OCI-LY1 (cell line): ENCODE measurements around the gene SORCS3.

Experiments used
- H2AFZ ChIP-seq: fragments of 200-600 bp; sonication (generic), shearing (Covaris generic); 2 replicates; pipeline ENCODE4 v1.6.0; 2014; ENCODE audit warnings: antibody characterized with exemption, mild to moderate bottlenecking, low read length
- H3F3A ChIP-seq: fragments of 200-600 bp; sonication (generic), shearing (Covaris generic); 2 replicates; pipeline ENCODE4 v1.6.0; 2014; ENCODE audit warnings: mild to moderate bottlenecking, antibody characterized with exemption, low read length, moderate library complexity; ENCODE audit not compliant: insufficient read depth
- H3K27ac ChIP-seq: fragments of 200-600 bp; sonication (generic); 2 replicates; pipeline ENCODE4 v1.5.1; 2014; ENCODE audit warnings: low read length, mixed run types, mild to moderate bottlenecking, low read depth; ENCODE audit not compliant: poor library complexity, severe bottlenecking
- H3K27me3 ChIP-seq: fragments of 200-600 bp; sonication (generic); 2 replicates; pipeline ENCODE4 v1.6.0; 2014; ENCODE audit warnings: antibody characterized with exemption, mild to moderate bottlenecking, low read length, moderate library complexity; ENCODE audit not compliant: insufficient read depth
- H3K36me3 ChIP-seq: fragments of 200-600 bp; sonication (generic); 2 replicates; pipeline ENCODE4 v1.6.1; 2014; ENCODE audit warnings: mild to moderate bottlenecking, antibody characterized with exemption, low read length, moderate library complexity, mixed read lengths; ENCODE audit not compliant: insufficient read depth
- H3K4me1 ChIP-seq: fragments of 200-600 bp; sonication (generic); 2 replicates; pipeline ENCODE4 v1.5.1; 2014; ENCODE audit warnings: mild to moderate bottlenecking, low read length, moderate library complexity; ENCODE audit not compliant: insufficient read depth, severe bottlenecking
- H3K4me2 ChIP-seq: fragments of 200-600 bp; sonication (generic), shearing (Covaris generic); 2 replicates; pipeline ENCODE4 v1.6.1; 2014; ENCODE audit warnings: low read length
- H3K4me3 ChIP-seq: fragments of 200-600 bp; sonication (generic); 2 replicates; pipeline ENCODE4 v1.5.1; 2014; ENCODE audit warnings: low read length, low read depth, mild to moderate bottlenecking, mixed read lengths; ENCODE audit not compliant: poor library complexity, severe bottlenecking
- H3K79me2 ChIP-seq: fragments of 200-600 bp; shearing (Covaris generic); 2 replicates; pipeline ENCODE4 v1.6.1; 2016; ENCODE audit warnings: mixed run types, low read length, mixed read lengths; ENCODE audit not compliant: insufficient read depth
- H3K9ac ChIP-seq: fragments of 200-600 bp; sonication (generic), shearing (Covaris generic); 2 replicates; pipeline ENCODE4 v1.6.1; 2014; ENCODE audit warnings: mild to moderate bottlenecking, low read length, mixed read lengths
- H3K9me2 ChIP-seq: fragments of 200-600 bp; sonication (generic), shearing (Covaris generic); 2 replicates; pipeline ENCODE4 v1.6.1; 2014; ENCODE audit warnings: low read depth, mild to moderate bottlenecking, low read length, mixed read lengths
- H3K9me3 ChIP-seq: fragments of 200-600 bp; shearing (Covaris generic); 2 replicates; pipeline ENCODE4 v1.6.1; 2014; ENCODE audit warnings: low read length, mixed read lengths
- H4K20me1 ChIP-seq: fragments of 200-600 bp; sonication (generic), shearing (Covaris generic); 2 replicates; pipeline ENCODE4 v1.6.0; 2016; ENCODE audit warnings: mild to moderate bottlenecking, low read length; ENCODE audit not compliant: insufficient read depth
- EZH2 ChIP-seq: fragments of 200-600 bp; sonication (generic), shearing (Covaris generic); IDR thresholded peaks from 2 replicates; pipeline ENCODE4 v1.8.0; 2017; ENCODE audit warnings: borderline replicate concordance, mixed run types, mild to moderate bottlenecking, antibody characterized with exemption, low read length, moderate library complexity, mixed read lengths
- TF ChIP-seq, protein P1 (sequence below): fragments of 200-600 bp; sonication (generic), shearing (Covaris generic); IDR thresholded peaks from 2 replicates; pipeline ENCODE4 v1.5.1; 2017; ENCODE audit warnings: mild to moderate bottlenecking, antibody characterized with exemption, low read length, moderate library complexity, mixed read lengths

Gene SORCS3

GRCh38 chr10:104643303-104643663 is 2.2 kb downstream of the SORCS3 start:
- TF ChIP-seq, protein P1, sequence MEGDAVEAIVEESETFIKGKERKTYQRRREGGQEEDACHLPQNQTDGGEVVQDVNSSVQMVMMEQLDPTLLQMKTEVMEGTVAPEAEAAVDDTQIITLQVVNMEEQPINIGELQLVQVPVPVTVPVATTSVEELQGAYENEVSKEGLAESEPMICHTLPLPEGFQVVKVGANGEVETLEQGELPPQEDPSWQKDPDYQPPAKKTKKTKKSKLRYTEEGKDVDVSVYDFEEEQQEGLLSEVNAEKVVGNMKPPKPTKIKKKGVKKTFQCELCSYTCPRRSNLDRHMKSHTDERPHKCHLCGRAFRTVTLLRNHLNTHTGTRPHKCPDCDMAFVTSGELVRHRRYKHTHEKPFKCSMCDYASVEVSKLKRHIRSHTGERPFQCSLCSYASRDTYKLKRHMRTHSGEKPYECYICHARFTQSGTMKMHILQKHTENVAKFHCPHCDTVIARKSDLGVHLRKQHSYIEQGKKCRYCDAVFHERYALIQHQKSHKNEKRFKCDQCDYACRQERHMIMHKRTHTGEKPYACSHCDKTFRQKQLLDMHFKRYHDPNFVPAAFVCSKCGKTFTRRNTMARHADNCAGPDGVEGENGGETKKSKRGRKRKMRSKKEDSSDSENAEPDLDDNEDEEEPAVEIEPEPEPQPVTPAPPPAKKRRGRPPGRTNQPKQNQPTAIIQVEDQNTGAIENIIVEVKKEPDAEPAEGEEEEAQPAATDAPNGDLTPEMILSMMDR, result no peak
- no peak for TF ChIP-seq EZH2
- Histone ChIP-seq H4K20me1 (no peaks in the 10 kb centered on the region), H3K9me2 (no peaks in the 10 kb centered on the region), H3K9me3 (no peaks in the 10 kb centered on the region), H3K4me1 (no peaks in the 10 kb centered on the region), H3K4me2 (no peak overlapping the region), H3K27ac (no peak overlapping the region), H3F3A (no peaks in the 10 kb centered on the region), H3K79me2 (no peaks in the 10 kb centered on the region), H3K4me3 (no peak overlapping the region), H3K36me3 (no peaks in the 10 kb centered on the region), H3K27me3 (no peaks in the 10 kb centered on the region), H3K9ac (no peak overlapping the region), H2AFZ (no peak overlapping the region)

GRCh38 chr10:104646146-104646545 is 5.1 kb downstream of the SORCS3 start:
- Histone ChIP-seq H2AFZ (no peak overlapping the region), H3K4me2 (no peak overlapping the region), H3K4me3 (no peak overlapping the region), H3K9me3 (no peaks in the 10 kb centered on the region), H3K79me2 (no peaks in the 10 kb centered on the region), H3F3A (no peaks in the 10 kb centered on the region), H3K27me3 (no peaks in the 10 kb centered on the region), H3K27ac (no peak overlapping the region), H3K4me1 (no peaks in the 10 kb centered on the region), H3K9me2 (no peaks in the 10 kb centered on the region), H3K36me3 (no peaks in the 10 kb centered on the region), H4K20me1 (no peaks in the 10 kb centered on the region), H3K9ac (no peak overlapping the region)
- TF ChIP-seq EZH2, result no peak
- TF ChIP-seq, protein P1, result no peak

- Histone ChIP-seq H3K9ac (no peak overlapping the region), H3K4me3 (no peak overlapping the region), H4K20me1 (no peaks in the 10 kb centered on the region), H3K27ac (no peak overlapping the region), H2AFZ (no peak overlapping the region), H3K36me3 (no peaks in the 10 kb centered on the region), H3K4me1 (no peaks in the 10 kb centered on the region), H3K79me2 (no peaks in the 10 kb centered on the region), H3K9me3 (no peaks in the 10 kb centered on the region), H3K4me2 (no peak overlapping the region), H3K9me2 (no peaks in the 10 kb centered on the region), H3F3A (no peaks in the 10 kb centered on the region), H3K27me3 (no peaks in the 10 kb centered on the region)
- TF ChIP-seq EZH2, result no peak
- TF ChIP-seq, protein P1, result no peak
Observed at GRCh38 chr10:104648421-104648820, 7.3 kb downstream of the SORCS3 start.
